MCF 10A (cell line): Measurements from ENCODE around the gene CDHR4. TPM values are rescaled to one million over a fixed set of nuclear protein-coding genes. Genes with fewer than 3 reads are reported as not detected.

Experiments used
- BruUV-seq: library from RNA; stranded (reverse); fragments of 400-500 nt; replicated peaks from 2 replicates; lab custom pipeline; 2021; lab: Mats Ljungman, UMichigan
- CTCF ChIA-PET: fragments of 300-600 bp; sonication (Branson Sonifier 250); formaldehyde crosslinking; extraction: SDS; loops from one replicate; lab custom pipeline; 2021; ENCODE audit warnings: antibody characterized with exemption, inconsistent platforms; lab: Yijun Ruan, JAX
- POLR2A ChIA-PET: fragments of 300-600, 350-650 bp; sonication (Branson Sonifier 250); formaldehyde crosslinking; extraction: SDS; loops from one replicate; lab custom pipeline; 2020; ENCODE audit warnings: antibody characterized with exemption, inconsistent platforms; lab: Yijun Ruan, JAX
- DNase-seq: peaks from one replicate; pipeline ENCODE4 v3.0.0-alpha.2; 2018; ENCODE audit not compliant: unreplicated experiment
- H3K27ac Mint-ChIP-seq: one replicate; pipeline ENCODE4 v1.8.0; 2022; ENCODE audit warnings: mild to moderate bottlenecking, low read depth, mixed read lengths; ENCODE audit not compliant: unreplicated experiment
- H3K27me3 Mint-ChIP-seq: one replicate; pipeline ENCODE4 v1.8.0; 2022; ENCODE audit warnings: mixed read lengths; ENCODE audit not compliant: insufficient read depth, unreplicated experiment
- H3K36me3 Mint-ChIP-seq: one replicate; pipeline ENCODE4 v1.8.0; 2022; ENCODE audit warnings: mild to moderate bottlenecking, moderate library complexity, mixed read lengths; ENCODE audit not compliant: insufficient read depth, unreplicated experiment
- H3K4me1 Mint-ChIP-seq: one replicate; pipeline ENCODE4 v1.8.0; 2022; ENCODE audit warnings: mixed read lengths; ENCODE audit not compliant: insufficient read depth, unreplicated experiment
- H3K4me3 Mint-ChIP-seq: one replicate; pipeline ENCODE4 v1.8.0; 2022; ENCODE audit warnings: mild to moderate bottlenecking, moderate library complexity, mixed read lengths; ENCODE audit not compliant: unreplicated experiment
- H3K9me3 Mint-ChIP-seq: one replicate; pipeline ENCODE4 v1.8.0; 2022; ENCODE audit warnings: mixed read lengths; ENCODE audit not compliant: unreplicated experiment
- intact Hi-C: fragments of 100-400 bp; cut with micrococcal nuclease; formaldehyde crosslinking; loops from 2 replicates; pipeline ENCODE4 v1.14.1; 2022
- total RNA-seq: library from RNA; stranded (reverse); gene quantifications from 2 replicates; pipeline ENCODE4 v1.2.3, GENCODE V29; 2022
- TF ChIP-seq, protein P1 (sequence below): fragments of 200-600 bp; IDR thresholded peaks from one replicate; pipeline ENCODE4 v1.8.0; 2022; ENCODE audit warnings: antibody characterized with exemption, mild to moderate bottlenecking; ENCODE audit not compliant: unreplicated experiment

The CDHR4 gene
- total RNA-seq, 1 experiment from 2014 or later = 1.1 TPM

DNA sequence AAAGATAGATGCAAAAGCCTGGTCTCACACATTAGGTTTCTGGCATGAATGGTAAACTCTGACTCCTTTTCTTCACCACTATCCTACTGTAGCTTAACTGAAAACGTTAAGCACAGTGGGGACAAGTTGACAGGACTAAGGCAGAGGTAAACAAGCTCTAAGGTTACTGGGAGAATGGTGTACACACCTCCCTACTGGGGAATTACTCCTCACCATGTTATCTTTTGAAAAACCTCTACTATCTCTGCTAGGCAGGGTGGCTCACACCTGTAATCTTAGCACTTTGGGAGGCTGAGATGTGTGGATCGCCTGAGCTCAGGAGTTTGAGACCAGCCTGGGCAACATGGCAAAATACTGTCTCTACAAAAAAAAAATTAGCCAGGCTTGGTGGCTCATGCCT is 42.5 kb downstream of the CDHR4 start:
- POLR2A ChIA-PET = interaction anchor here (0.8 to 1.7 kb wide), 3 partner anchors 8 to 30 kb away, joined by 3 to 7 read pairs (median 4); no protein-coding TSS in a partner anchor
- TF ChIP-seq, protein P1, sequence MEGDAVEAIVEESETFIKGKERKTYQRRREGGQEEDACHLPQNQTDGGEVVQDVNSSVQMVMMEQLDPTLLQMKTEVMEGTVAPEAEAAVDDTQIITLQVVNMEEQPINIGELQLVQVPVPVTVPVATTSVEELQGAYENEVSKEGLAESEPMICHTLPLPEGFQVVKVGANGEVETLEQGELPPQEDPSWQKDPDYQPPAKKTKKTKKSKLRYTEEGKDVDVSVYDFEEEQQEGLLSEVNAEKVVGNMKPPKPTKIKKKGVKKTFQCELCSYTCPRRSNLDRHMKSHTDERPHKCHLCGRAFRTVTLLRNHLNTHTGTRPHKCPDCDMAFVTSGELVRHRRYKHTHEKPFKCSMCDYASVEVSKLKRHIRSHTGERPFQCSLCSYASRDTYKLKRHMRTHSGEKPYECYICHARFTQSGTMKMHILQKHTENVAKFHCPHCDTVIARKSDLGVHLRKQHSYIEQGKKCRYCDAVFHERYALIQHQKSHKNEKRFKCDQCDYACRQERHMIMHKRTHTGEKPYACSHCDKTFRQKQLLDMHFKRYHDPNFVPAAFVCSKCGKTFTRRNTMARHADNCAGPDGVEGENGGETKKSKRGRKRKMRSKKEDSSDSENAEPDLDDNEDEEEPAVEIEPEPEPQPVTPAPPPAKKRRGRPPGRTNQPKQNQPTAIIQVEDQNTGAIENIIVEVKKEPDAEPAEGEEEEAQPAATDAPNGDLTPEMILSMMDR = no peak
- CTCF ChIA-PET = interaction anchor here (0.5 to 0.7 kb wide), 3 partner anchors 59 to 86 kb away, joined by 3 read pairs; no protein-coding TSS in a partner anchor
- intact Hi-C loops = no loop called here
- no peaks in the 10 kb centered on the region for H3K27me3 Mint-ChIP-seq
- BruUV-seq = no TSS peak
- peaks cover 12% of the 10 kb centered on the region for H3K4me1 Mint-ChIP-seq
- H3K9me3 Mint-ChIP-seq = no peaks in the 10 kb centered on the region
- H3K4me3 Mint-ChIP-seq = no peak overlapping the region
- H3K36me3 Mint-ChIP-seq = peaks cover 34% of the 10 kb centered on the region
- no peak for DNase-seq
- no peak overlapping the region for H3K27ac Mint-ChIP-seq

DNA sequence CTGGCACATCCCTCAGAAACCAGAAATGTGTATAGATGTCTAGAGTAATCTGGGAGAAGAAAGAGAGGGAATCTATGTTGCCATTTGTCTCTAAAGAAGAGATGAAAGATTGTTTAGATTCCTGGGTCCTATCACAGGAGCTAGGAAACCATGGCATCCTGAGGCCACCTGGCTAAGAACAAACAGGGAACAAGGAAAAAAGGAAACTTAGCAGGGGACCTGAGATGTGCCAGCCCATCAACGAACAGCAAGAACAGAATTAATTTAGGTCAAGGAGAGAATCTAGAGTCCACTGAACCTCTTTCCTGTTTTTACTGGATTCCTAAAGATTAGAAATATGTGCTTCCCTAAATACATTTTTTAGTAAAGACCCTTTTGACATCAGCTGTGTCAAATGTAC is 43.6 kb downstream of the CDHR4 start:
- Mint-ChIP-seq H3K4me1 (peaks cover 12% of the 10 kb centered on the region), H3K9me3 (no peaks in the 10 kb centered on the region), H3K4me3 (no peak overlapping the region), H3K27ac (no peak overlapping the region), H3K36me3 (peaks cover 32% of the 10 kb centered on the region), H3K27me3 (no peaks in the 10 kb centered on the region)
- TF ChIP-seq, protein P1 = no peak
- POLR2A ChIA-PET = interaction anchor here (1.7 kb wide), 1 partner anchor 25 kb away, joined by 3 read pairs; no protein-coding TSS in a partner anchor
- intact Hi-C loops = no loop called here
- no TSS peak for BruUV-seq
- CTCF ChIA-PET = no interaction called here
- DNase-seq = no peak

DNA sequence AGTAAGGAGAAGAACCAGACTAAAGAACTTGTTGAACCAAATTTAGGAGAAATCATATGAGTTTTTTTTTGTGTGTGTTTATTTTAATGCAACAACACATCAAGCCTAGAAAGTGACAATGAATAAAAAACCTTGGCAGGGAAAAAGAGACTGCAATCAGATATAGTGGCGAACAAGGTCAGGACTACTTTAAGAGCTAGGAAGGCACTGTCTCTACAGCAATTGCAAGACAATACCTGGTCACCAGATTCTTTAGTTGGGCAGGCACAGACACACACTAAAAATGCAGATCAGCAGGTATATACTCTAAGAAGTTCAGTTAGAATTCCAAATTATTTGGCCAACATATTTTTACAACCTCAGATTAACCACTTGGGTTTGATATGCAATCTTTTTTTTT is 45.1 kb downstream of the CDHR4 start:
- CTCF ChIA-PET = no interaction called here
- H3K27ac Mint-ChIP-seq = no peak overlapping the region
- POLR2A ChIA-PET = interaction anchor here (1.2 kb wide), 1 partner anchor 33 kb away, joined by 3 read pairs; no protein-coding TSS in a partner anchor

DNA sequence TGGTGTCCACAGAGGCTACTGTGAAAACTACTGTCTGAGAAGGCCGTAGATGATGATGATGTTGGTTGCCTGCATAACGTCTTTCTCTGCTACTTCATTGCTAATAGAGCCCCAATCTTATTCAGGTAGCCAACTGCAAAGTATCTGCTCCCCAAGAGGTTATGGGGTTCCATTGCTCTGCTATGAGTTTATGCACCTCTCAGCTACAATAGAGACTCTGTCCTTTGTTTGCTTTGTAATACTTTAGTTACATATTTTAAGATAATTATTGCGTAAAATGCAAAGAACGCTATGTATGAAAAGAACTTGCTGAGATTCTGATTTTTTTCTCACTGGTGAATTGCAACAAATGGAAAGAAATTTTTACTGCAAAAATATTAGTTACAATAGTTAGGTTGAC is 48.2 kb downstream of the CDHR4 start:
- H3K4me3 Mint-ChIP-seq = no peak overlapping the region
- H3K36me3 Mint-ChIP-seq = peaks cover 40% of the 10 kb centered on the region
- no peaks in the 10 kb centered on the region for H3K9me3 Mint-ChIP-seq
- CTCF ChIA-PET = interaction anchor here (0.7 kb wide), 1 partner anchor 291 kb away, joined by 4 read pairs; no protein-coding TSS in a partner anchor
- no peak overlapping the region for H3K27ac Mint-ChIP-seq
- POLR2A ChIA-PET = no interaction called here
- TF ChIP-seq, protein P1 = no peak
- intact Hi-C loops = no loop called here
- no peak for DNase-seq
- peaks cover 15% of the 10 kb centered on the region for H3K4me1 Mint-ChIP-seq
- no TSS peak for BruUV-seq
- H3K27me3 Mint-ChIP-seq = no peaks in the 10 kb centered on the region

More for the DNA sequence above, 45.1 kb downstream of the CDHR4 start:
- peaks cover 25% of the 10 kb centered on the region for H3K36me3 Mint-ChIP-seq
- TF ChIP-seq, protein P1 = no peak
- H3K4me1 Mint-ChIP-seq = peaks cover 12% of the 10 kb centered on the region
- no peaks in the 10 kb centered on the region for H3K9me3 Mint-ChIP-seq
- no peaks in the 10 kb centered on the region for H3K27me3 Mint-ChIP-seq
- DNase-seq = no peak
- H3K4me3 Mint-ChIP-seq = no peak overlapping the region
- intact Hi-C loops = no loop called here
- BruUV-seq = no TSS peak
